Adipocyte (in vitro differentiated cells): ENCODE measurements around the gene HOXA3.

Source experiments
- DNase-seq: peaks from one replicate; pipeline ENCODE4 v3.0.0-alpha.2; 2015; ENCODE audit warnings: low read depth
- H3K27me3 ChIP-seq: replicated peaks from 2 replicates; pipeline ENCODE4 v1.7.0; 2013; ENCODE audit warnings: mild to moderate bottlenecking, low read length, moderate library complexity; ENCODE audit not compliant: control insufficient read depth, insufficient read depth
- H3K36me3 ChIP-seq: 2 replicates; pipeline ENCODE4 v1.7.0; 2013; ENCODE audit warnings: low read length, mild to moderate bottlenecking, moderate library complexity; ENCODE audit not compliant: control insufficient read depth, insufficient read depth, severe bottlenecking
- H3K4me1 ChIP-seq: 2 replicates; pipeline ENCODE4 v1.7.0; 2013; ENCODE audit warnings: mild to moderate bottlenecking, low read length, moderate library complexity; ENCODE audit not compliant: control insufficient read depth, insufficient read depth
- H3K4me3 ChIP-seq: 2 replicates; pipeline ENCODE4 v1.7.0; 2013; ENCODE audit warnings: mild to moderate bottlenecking, low read length, moderate library complexity
- H3K9ac ChIP-seq: 2 replicates; pipeline ENCODE4 v1.7.0; 2013; ENCODE audit warnings: mild to moderate bottlenecking, low read length, moderate library complexity
- H3K9me3 ChIP-seq: 2 replicates; pipeline ENCODE4 v1.7.0; 2013; ENCODE audit warnings: mild to moderate bottlenecking, low read length, moderate library complexity; ENCODE audit not compliant: control insufficient read depth

HOXA3 gene

DNA sequence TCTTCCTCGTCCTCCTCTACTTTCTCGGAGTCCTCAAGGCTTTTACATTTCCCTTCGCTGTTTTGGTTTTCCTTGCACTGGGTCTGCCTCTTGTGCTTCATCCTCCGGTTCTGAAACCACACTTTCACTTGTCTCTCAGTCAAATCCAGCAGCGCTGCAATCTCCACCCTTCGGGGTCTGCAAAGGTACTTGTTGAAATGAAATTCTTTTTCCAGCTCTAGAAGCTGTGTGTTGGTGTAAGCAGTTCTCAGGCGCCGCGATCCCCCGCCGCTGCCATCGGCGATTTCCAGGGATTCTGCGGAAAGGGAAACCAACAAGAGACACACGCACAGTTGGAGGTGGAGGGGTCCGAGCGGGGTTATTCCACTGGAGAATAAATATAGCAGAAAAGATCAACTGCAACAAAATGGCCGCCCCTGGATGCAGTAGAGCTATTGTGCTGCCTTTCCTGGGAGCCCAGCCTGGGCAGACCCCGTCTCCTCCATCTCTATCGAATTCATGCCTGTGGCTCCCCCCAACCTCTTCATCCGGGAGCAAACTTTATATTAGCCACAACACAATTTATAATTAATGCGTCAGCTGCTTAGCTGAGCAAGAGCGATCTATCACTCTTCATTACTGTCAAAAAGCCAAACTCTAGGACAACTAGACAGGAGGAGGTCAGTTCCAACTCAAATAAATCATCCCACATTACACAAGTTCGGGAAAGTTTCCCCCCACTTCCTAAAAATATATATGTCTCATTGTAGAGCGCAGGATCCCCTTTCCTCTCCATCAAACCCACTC lies 51.0 kb downstream of the HOXA3 start:
- Histone ChIP-seq H3K9me3 (no peaks in the 10 kb centered on the region), H3K36me3 (no peaks in the 10 kb centered on the region), H3K27me3 (no peaks in the 10 kb centered on the region), H3K4me3 (peak overlapping the region; percentile 66), H3K4me1 (peaks cover 66% of the 10 kb centered on the region), H3K9ac (peak overlapping the region; percentile 60)
- no peak for DNase-seq

DNA sequence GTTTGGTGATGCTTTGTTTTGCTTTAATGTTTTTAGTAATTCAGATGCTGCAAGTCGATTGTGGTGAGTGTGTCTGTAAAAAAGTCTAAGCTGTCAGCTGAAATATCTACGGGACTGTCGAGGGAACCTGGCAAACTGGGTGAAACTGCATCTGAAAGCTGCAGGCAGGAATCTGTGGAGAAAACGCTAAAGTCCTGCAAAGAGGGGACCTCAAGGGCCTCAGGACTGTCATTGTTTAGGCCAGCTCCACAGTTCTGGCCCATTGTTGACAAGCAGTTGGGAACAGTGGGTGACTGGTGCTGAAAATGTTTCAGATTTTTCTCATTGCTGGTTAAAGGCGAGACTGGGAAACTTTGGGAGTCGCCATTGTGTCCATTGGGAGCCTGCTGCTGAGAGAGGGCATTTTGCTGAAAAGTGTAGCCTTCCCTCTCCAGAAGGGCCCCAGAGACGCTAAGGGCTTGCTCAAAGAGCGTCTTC lies 51.7 kb downstream of the HOXA3 start:
- Histone ChIP-seq H3K27me3 (no peaks in the 10 kb centered on the region), H3K9ac (peak overlapping the region; percentile 60), H3K36me3 (no peaks in the 10 kb centered on the region), H3K4me3 (peak overlapping the region; percentile 66), H3K9me3 (no peaks in the 10 kb centered on the region), H3K4me1 (peaks cover 59% of the 10 kb centered on the region)
- DNase-seq = no peak

DNA sequence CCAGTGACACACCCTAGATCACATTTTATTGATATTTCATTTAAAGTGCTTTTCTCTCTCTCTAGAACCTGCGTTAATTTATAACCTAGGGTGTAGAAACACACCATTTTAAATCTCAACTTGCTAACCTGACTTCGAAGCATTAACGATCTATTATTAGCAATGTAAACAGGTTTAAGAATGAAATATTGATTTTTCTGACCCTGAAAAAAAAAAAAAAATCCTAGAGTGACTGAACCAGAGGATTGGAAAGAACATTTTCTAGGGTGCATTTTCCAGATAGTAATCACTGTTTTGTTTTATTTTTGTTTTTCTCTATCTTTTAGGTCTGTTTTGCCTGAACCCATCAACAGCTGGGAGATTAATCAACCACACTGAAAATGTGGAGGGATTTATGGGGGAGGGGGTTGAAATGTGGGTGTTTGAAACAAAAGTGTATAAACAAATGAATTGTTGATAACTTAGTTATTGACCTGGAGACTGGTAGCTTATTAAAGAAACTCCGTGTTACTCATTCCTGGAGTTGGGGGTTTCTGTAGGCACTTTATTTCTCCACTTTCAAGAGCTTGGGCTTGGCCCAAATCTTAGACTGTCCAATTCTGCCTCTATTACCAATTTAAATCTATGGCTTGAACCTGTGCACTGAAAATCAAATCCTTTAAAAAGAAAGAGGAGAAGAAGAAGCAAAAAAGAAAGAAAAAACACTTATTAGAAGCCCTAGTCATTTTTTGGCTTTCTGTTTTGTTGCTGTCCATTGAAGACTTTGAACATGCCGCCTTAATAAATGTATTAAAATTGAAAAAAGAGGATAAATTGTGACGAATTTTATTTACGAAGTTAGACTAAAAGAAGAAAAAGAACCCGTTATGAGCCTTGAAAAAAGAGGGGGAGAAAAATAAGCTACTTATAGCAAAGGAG lies 52.7 kb downstream of the HOXA3 start:
- Histone ChIP-seq H3K9me3 (no peaks in the 10 kb centered on the region), H3K36me3 (no peaks in the 10 kb centered on the region), H3K4me1 (peaks cover 56% of the 10 kb centered on the region), H3K27me3 (no peaks in the 10 kb centered on the region), H3K4me3 (peak overlapping the region; percentile 94), H3K9ac (peak overlapping the region; percentile 97)
- DNase-seq = no peak

DNA sequence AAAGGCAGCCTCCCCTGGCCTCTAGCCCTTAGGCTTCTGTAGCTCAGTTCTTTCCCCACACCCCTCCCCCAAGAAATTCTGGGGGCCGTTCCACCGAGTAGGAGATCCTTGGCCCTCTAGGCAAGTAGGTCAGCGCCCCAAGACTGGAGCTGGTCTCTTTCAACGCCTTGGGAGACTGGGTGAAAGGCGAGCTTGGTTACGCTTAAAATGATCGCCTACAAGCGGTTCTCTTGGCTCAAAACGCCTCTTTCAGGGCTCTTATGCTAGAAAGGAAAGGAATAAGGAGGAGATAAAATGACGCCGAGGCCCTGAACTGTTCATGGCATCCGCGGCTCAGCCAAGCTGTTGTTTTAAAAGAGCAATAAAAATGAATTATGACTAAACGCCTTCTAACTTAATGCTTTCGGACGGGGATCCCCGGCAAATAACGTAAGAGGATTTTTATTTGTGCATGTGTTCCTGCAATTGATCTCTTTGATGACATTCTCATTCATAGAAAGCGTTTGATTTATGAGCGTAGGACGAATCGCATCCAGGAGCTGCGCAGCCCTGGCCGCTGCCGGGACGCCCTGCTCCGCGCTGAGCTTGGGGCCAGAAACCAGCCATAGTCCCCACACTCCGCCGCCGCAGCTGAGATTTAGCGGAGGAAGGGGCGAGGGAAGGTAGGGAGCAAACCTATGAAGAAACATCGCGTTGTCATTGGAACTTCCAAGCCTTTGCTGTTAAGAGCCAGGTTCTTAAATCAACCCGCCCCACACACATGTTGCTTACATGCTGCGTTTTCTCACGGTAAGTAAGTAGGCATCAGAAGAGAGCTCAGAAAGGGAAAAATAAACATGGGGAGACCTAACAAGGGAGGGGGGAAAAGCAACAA lies 53.6 kb downstream of the HOXA3 start:
- DNase-seq = no peak
- peak overlapping the region; percentile 94 for H3K4me3 ChIP-seq
- no peaks in the 10 kb centered on the region for H3K27me3 ChIP-seq
- H3K9ac ChIP-seq = peak overlapping the region; percentile 97
- H3K9me3 ChIP-seq = no peaks in the 10 kb centered on the region
- H3K4me1 ChIP-seq = peaks cover 54% of the 10 kb centered on the region
- no peaks in the 10 kb centered on the region for H3K36me3 ChIP-seq

DNA sequence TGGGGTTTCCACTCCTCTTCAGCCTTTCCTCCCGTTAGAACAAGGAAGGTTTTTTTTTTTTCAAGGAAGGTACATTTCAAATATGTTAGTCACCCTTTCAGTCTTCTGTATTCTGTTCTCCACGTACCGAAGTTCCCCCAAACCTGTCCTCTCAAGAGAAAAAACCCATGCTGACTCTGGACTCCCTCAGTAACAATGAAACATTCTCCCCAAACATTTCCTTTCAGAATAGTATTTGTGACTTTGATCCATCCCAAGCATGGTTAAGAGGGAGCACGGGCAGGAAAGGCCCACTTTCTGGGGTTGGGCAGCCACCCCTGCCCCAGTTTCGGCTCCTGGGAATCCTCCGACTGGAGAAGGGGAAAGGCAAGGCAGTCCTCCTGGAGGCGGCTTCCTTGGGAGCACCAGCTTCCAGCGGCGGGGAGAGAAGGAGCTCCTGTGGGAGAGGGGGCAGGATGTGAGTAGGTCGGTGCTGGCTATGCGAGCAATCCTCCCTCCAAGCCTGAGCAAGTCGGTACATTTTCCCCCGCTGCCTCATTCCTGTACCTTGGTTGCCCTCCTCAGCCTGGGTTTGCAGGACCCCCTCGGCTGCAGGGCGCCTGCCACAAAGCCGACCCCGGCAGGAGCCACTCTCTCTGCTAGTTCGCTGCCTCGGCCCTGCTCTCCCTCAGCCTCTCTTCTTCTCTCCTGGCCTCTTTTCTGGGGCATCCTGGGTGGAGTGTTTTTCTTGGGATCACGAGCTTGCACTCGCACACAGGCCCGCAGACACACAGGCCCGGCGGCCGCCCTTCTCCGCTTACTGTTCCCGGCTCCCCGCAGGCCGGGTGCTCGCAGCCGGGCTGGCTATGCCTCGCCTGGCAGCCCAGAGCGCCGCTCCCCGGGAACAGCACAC lies 54.5 kb downstream of the HOXA3 start:
- Histone ChIP-seq H3K9me3 (no peaks in the 10 kb centered on the region), H3K9ac (peak overlapping the region; percentile 97), H3K27me3 (no peaks in the 10 kb centered on the region), H3K4me1 (peaks cover 51% of the 10 kb centered on the region), H3K4me3 (peak overlapping the region; percentile 94), H3K36me3 (no peaks in the 10 kb centered on the region)
- DNase-seq = no peak

DNA sequence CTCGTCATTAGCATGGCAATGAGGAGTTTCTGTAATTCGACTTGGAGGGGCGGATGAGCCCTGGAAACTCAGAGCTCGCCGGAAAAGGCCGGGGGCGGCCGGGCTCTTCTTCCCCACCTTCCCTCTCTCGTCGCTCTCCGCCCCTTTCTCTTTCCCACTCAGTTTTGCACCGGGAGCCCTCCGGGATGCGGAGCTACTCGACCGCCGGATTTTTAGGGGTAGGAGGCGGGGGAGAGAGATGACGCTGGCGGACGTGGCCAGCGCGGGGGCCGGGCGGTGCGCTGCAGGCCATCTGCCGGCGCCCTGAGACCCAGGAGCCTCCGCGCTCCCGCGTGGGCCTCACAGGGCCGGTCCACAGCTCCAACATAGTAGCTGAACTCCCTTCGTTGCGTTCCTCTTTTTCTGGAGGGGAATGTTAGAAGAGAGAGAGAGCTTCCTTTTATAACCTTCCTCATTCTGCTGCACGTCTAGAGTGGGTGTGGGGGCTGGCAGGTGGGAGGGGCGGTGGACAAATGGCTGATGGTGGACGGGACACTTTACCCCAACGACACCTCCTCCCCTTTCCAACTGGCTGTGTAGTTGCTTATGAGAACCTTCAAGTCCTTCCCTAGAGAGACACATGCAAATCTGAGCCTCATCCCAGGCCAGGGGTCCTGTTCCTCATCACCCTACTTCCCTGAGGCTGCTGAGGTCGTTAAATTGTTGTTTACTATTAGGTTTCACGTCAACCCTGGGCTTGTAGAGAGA lies 55.4 kb downstream of the HOXA3 start:
- H3K36me3 ChIP-seq = no peaks in the 10 kb centered on the region
- H3K4me3 ChIP-seq = peak overlapping the region; percentile 94
- no peaks in the 10 kb centered on the region for H3K9me3 ChIP-seq
- H3K9ac ChIP-seq = peak overlapping the region; percentile 97
- H3K27me3 ChIP-seq = no peaks in the 10 kb centered on the region
- peaks cover 51% of the 10 kb centered on the region for H3K4me1 ChIP-seq
- no peak for DNase-seq

DNA sequence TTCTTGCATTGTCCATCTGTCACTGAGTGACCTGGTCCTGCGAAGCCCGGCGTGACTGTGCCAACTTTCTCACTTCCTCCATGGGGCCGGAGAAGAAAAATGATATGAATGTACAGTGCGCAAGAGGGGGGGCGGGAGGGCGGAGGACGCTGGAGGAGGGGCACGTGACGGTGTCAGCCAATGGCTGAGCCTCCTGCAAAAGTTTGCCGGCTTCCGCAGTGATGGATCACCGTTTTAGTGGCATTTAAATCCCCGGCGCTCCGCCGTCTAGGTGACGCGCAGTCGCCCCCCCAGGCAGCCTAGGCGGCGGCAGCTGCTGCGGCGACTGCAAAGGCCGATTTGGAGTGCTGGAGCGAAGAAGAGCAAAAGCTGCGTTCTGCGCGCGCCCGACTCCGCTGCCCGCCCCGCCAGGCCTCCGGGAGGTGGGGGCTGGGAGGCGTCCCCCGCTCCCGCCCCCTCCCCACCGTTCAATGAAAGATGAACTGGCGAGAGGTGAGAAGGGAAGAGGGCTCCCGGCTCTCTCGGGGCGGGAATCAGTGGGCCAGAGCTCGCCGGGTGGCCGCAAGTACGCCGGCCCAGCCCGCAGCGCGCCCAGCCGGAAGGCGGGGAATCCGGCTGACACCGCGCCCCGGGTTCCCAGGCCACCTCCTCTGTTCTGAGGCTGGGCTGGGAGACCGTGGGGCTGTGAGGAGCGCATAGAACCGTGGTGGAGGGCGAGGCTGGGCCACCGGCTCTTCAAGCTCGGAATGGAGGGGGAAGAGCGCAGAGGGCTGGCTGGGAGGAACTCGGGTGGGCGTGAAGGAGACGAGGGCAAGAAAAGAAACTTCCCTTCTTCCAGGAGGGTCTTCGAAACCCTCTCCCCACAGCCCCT lies 56.3 kb downstream of the HOXA3 start, which contains the start of gene HOXA1:
Gene HOXA1 (minus strand): TSS at position 104 of the 871 bp plus-strand sequence. CDS start 88 bp downstream, at position 16.
- Histone ChIP-seq H3K4me1 (peaks cover 44% of the 10 kb centered on the region), H3K9ac (peak within 1 kb of the TSS; percentile 97), H3K4me3 (peak within 1 kb of the TSS; percentile 94), H3K36me3 (no peaks in the 10 kb centered on the region), H3K27me3 (no peaks in the 10 kb centered on the region), H3K9me3 (no peaks in the 10 kb centered on the region)
- no peak for DNase-seq

DNA sequence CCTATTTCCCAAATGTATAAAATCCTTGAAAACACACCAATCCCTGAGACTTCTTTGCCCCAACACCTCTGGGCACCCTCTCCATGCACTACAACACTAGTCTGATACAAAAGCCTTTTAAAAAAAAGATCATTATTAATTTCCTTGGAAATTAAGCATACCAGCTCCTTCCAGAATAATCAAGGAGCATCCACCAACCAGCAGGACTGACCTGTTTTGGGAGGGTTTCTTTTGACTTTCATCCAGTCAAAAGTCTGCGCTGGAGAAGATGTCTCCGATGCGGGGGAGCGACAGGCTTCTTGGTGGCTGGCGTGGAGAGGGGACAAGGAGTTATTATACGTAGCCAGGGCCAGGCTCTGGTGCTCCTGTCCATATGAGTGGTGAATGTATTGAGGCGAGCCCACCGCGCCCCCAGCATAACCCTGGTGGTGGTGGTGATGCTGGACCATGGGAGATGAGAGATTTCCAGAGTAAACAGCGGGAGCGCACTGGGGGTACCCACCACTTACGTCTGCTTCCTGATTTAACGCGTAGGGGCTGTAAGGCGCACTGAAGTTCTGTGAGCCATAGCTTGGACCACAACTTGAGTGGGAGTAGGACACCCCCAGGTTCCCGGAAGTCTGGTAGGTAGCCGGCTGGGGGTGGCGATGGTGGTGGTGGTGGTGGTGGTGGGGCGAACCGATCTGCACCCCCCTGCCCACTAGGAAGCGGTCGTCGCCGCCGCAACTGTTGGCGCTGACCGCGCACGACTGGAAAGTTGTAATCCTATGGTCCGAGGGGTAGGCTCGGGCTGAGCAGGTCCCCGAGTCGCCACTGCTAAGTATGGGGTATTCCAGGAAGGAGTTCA lies 57.1 kb downstream of the HOXA3 start:
- no peaks in the 10 kb centered on the region for H3K36me3 ChIP-seq
- H3K4me3 ChIP-seq = peak overlapping the region; percentile 94
- H3K9ac ChIP-seq = peak overlapping the region; percentile 77
- H3K4me1 ChIP-seq = peaks cover 36% of the 10 kb centered on the region
- no peak for DNase-seq
- H3K9me3 ChIP-seq = no peaks in the 10 kb centered on the region
- H3K27me3 ChIP-seq = no peaks in the 10 kb centered on the region
